RWPE1 (cell line): ENCODE results near the gene UBE2QL1.

Experiments used
- CTCF ChIA-PET: fragments of 350-600 bp; sonication (Branson Sonifier 250); formaldehyde crosslinking; extraction: SDS; loops from one replicate; lab custom pipeline; 2021; lab: Yijun Ruan, JAX
- POLR2A ChIA-PET: fragments of 400-600 bp; formaldehyde crosslinking; extraction: SDS; loops from one replicate; lab custom pipeline; 2020; ENCODE audit warnings: antibody characterized with exemption; ENCODE audit not compliant: low non-redundant PET; lab: Yijun Ruan, JAX
- DNase-seq: peaks from one replicate; pipeline ENCODE4 v3.0.0; 2012; ENCODE audit warnings: low spot score
- H3K27ac ChIP-seq: fragments of 450-650 bp; 2 replicates; pipeline ENCODE4 v1.5.1; 2017
- TF ChIP-seq, protein P1 (sequence below): fragments of 450-650 bp; conservative IDR thresholded peaks from 2 replicates; pipeline ENCODE4 v1.5.1; 2017; ENCODE audit warnings: low read depth, mild to moderate bottlenecking

Gene UBE2QL1

DNA sequence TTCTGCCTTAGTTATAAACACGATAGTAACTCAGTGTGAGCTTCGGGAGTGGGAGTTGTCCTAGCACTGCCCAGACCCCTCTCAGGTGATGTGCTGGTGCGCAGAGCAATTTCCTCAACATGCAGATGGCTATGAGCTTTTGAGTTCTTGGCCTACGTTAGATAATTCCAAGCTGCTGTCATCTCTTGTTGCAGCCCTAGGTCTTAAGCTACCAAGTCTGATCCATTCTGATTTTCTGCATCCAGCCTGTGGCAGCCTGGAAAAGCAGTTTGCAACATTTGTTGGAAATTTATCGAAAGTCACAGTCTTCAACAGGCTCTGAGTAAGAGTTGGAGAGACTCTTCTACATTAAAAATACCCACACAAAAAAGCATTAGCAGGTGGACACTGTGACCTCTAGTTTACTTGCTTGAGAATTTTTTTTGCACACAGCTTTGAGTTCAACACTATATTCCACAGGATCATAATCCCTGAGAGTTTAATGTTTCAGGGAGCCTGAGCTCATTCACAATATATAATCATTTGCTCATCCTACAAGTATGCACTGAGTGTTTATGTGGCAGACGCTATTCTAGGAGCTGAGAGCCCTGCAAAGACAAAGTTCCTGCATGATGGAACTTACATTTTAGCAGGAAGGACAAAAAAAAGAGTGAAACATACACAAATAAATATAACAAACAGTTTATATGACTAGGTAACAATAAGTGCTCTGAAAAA, 91.6 kb downstream of the UBE2QL1 start:
- TF ChIP-seq, protein P1, sequence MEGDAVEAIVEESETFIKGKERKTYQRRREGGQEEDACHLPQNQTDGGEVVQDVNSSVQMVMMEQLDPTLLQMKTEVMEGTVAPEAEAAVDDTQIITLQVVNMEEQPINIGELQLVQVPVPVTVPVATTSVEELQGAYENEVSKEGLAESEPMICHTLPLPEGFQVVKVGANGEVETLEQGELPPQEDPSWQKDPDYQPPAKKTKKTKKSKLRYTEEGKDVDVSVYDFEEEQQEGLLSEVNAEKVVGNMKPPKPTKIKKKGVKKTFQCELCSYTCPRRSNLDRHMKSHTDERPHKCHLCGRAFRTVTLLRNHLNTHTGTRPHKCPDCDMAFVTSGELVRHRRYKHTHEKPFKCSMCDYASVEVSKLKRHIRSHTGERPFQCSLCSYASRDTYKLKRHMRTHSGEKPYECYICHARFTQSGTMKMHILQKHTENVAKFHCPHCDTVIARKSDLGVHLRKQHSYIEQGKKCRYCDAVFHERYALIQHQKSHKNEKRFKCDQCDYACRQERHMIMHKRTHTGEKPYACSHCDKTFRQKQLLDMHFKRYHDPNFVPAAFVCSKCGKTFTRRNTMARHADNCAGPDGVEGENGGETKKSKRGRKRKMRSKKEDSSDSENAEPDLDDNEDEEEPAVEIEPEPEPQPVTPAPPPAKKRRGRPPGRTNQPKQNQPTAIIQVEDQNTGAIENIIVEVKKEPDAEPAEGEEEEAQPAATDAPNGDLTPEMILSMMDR = no peak
- no peak for DNase-seq
- POLR2A ChIA-PET = no interaction called here
- H3K27ac ChIP-seq = no peak overlapping the region
- CTCF ChIA-PET = interaction anchor here (0.6 kb wide), 1 partner anchor 646 kb away, joined by 3 read pairs; no protein-coding TSS in a partner anchor

DNA sequence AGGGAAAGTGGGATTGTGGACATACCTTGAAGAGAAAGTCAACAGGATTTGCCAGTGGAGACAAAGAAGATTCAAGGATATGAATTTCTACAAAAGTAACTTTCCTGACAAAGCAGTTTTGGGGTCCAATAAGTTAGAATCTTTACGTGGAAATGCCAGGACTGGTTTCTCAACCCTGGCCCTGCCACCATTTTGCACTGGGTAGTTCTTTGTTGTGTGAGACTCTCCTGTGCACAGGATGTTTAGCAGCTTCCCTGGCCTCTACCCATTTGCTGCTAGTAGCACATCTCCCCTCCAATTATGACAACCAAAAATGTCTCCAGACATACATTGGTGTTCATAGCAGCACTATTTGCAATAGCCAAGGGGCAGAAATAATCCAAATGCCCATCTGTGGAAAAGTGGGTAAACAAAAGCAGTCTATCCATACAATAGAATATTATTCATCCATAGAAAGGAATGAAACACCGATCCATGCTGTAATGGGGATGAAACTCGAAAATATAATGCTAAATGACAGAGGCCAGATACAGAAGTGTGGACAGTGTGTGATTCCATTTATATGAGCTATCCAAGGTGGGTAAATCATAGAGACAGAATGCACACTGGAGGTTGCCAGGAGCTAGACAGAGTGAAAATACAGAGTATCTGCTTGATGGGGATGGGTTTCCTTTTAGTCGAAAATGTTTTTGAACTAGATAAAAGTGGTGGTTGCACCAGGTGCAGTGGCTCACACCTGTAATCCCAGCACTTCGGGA, 92.8 kb downstream of the UBE2QL1 start:
- CTCF ChIA-PET = interaction anchor here (0.6 kb wide), 1 partner anchor 1182 kb away, joined by 3 read pairs; no protein-coding TSS in a partner anchor
- TF ChIP-seq, protein P1 = no peak
- no peak overlapping the region for H3K27ac ChIP-seq
- DNase-seq = no peak
- POLR2A ChIA-PET = no interaction called here

DNA sequence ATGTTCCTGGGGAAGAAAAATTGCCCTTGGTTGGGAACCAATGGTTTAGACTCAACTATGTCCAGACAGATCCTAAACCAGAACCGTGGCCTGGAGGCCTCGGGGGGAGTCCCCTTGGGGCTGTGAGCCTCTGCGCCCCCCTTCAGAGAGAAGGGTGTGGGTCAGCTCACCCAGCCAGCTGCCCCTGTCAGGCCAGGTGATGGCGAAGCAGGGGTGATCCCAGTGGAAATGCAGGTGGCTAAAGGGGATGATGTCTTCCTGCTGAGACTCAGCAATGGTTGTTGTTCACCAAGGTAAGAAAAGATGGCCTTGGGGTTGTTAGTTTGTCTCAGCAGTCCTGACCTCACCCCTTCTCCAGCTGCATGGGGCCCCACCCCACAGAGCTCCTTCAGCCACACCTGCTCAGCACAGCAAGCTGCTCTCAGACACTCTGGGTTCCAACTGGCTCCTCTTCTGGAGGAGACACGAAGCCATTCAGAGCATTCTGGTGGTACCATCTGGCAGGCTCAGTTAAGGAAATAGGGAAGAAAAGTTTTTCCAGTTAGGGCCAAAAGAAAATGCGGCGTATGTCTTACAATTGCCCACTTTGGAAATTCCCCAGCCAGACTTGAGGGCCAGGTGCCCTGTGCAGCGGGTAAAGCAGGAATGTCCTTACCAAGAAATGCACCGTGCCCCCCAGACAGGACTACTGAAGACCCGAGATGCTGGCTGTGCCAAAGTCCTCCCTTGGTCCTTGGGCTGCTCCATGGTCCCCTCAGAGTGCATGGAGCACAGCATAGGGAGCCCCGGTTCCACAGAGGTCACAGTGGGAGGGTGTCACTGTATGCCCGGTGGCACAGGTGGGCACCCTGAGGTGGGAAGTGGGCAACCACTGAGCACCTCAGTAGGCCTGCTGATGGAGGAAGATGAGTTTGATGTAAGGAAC, 94.0 kb downstream of the UBE2QL1 start:
- CTCF ChIA-PET = no interaction called here
- H3K27ac ChIP-seq = no peak overlapping the region
- POLR2A ChIA-PET = no interaction called here
- no peak for DNase-seq
- TF ChIP-seq, protein P1 = no peak

GRCh38 chr5:6543346-6543730, 94.7 kb downstream of the UBE2QL1 start:
- H3K27ac ChIP-seq = no peak overlapping the region
- CTCF ChIA-PET = no interaction called here
- TF ChIP-seq, protein P1 = no peak
- POLR2A ChIA-PET = no interaction called here
- DNase-seq = no peak

DNA sequence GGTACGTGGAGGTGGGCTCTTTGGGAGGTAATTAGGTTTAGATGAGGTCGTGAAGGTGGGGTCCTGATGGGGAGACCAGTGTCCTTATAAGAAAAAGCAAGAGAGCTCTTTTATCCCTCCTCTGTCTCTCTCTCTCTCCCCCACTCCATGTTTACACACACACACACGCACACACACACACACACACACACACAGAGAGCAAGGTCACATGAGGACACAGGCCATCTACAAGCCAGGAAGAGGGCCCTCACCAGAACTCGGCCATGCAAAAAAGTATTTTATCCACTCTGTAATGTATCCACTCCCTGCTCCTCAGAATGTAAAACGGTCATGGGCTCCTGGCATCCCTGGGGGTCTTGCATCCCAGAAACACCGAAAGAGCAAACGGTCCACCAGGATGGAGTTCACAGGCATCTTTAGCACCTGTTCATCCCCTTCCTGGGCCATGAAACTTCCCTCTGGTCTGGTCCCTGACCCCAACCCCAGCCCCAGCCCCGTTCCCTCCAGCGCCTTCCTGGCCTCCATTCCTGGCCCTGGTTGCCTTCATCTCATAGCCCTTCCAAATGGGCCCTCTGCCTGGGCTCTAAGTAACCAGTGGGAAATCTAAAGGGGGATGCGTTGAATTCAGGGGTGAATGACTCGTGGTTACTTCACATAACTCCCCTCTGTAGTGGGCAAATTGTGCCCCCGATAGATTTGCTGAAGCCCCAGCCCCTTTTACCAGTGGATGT, 95.3 kb downstream of the UBE2QL1 start:
- DNase-seq = no peak
- ChIA-PET CTCF (no interaction called here), POLR2A (no interaction called here)
- TF ChIP-seq, protein P1 = no peak
- H3K27ac ChIP-seq = no peak overlapping the region
